HG03342 (cell line): ENCODE results near the gene COQ6.
"Not testable (repeated sequence)": the region's sequence is repeated elsewhere in the genome, so short reads cannot be mapped to it uniquely, and the experiment has no call there.

Experiments
- ATAC-seq: cut with Tn5 transposase; IDR thresholded peaks from one replicate; pipeline ENCODE4 v1.9.1; 2021; ENCODE audit warnings: mild to moderate bottlenecking, moderate library complexity; ENCODE audit not compliant: unreplicated experiment

COQ6 gene

DNA sequence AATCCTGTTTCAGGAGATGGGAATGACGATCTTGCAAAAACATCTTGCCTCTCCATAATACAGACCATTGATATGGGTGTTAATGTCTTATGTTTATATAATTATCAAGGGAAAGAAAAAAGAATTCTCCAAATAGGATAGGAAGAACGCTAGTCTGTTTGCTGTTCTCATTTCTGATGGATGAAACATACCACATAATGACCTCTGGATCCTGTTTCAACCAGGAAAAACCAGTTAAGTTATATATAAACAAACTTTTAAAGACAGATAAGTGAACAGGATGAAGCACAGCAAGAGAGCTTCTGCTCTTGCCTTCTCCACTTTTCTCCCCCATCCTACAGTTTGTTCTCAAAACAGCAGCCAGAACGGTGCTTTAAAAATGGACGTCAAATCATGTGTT, 27.8 kb downstream of the COQ6 start:
- ATAC-seq = no peak

DNA sequence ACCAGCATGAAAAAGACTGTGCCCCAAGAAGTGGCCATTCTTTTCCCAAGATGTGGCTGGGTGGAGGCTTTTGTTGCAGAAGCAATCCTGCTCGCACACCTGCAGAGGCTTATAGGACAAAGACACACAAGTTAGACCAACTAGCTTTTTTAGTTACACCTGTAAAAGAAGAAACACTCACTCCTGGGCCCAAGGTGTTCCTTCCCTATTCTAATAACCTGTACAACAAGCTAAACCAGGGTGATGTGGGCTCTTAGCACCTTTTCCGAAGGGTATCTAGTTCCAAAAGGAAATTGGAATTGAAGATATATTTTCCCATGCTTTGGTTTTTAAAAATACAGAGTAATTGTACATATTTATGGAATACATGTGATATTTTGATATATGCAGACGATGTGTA, 38.0 kb downstream of the COQ6 start:
- no peak for ATAC-seq

DNA sequence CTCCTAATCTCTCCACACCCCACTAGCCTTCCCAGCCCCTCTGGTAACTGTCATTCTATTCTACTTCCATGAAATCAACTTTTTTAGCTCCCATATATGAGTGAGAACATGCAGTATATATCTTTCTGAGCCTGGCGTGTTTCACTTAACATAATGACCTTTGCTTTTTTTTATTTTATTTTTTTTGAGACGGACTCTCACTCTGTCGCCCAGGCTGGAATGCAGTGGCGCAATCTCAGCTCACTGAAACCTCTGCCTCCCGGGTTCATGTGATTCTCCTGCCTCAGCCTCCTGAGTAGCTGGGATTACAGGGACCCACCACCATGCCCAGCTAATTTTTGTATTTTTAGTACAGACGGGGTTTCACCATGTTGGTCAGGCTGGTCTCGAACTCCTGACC, 38.6 kb downstream of the COQ6 start:
- ATAC-seq = not testable (repeated sequence)

DNA sequence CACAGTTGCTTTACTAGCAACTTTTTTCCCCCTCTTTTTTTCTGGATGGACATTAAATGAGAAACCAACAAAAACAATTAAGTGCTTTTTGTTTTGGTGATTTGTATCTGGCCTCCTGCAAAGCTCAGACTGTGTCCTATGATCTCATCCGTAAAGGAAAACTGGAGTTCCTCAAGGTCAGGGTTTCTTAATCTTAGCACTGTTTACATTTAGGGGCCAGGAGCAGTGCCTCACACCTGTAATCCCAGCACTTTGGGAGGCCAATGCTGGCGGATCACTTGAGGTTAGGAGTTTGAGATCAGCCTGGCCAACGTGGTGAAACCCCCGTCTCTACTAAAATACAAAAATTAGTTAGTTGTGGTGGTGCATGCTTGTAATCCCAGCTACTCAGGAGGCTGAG, 41.0 kb downstream of the COQ6 start:
- no peak for ATAC-seq

DNA sequence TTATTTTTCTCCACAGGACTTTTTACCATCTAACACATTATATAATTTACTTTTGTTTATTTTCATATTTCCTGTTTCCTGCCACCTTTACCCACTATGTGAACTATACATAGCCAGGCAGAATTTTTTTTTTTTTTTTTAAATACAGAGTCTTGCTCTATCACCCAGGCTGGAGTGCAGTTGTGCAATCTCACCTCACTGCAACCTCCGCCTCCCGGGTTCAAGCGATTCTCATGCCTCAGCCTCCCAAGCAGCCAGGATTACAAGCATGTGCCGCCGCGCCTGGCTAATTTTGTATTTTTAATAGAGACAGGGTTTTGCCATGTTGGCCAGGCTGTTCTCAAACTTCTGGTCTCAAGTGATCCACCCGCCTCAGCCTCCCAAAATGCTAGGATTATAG, 44.8 kb downstream of the COQ6 start:
- ATAC-seq = not testable (repeated sequence)

DNA sequence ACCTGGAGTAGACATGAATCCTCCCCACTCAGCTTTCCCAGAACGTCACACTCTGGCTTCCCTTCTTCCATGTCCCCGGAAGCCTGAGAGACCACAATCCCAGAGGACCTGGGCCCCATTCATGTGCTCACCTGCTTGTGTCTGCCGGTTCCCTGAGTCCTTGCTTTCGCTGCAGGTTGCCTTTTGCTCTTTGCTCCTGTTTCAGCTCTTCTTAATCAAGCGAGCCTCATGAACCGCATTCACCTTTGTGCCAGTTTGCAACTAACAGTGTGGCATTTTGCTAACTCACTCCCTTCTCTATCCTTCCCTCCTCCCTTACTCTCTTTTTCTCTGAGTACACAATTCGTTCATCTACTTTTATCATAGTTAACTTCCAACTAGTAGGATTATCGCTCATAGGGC, 45.9 kb downstream of the COQ6 start:
- ATAC-seq = no peak

DNA sequence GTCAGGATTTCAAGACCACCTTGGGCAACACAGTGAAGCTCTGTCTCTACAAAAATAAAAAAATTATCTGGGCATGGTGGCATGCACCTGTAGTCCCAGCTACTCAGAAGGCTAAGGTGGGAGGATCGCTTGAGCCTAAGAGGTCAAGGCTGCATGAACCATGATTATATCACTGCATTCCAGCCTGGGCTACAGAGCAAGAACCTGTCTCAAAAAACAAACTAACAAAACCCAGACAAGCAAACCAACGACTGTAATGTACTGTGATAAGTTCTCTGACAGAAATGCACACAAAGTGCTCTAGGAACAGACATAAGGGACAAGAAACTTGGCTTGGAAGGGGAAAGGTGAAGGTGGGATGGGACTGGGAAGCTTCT, 46.6 kb downstream of the COQ6 start:
- ATAC-seq = no peak

DNA sequence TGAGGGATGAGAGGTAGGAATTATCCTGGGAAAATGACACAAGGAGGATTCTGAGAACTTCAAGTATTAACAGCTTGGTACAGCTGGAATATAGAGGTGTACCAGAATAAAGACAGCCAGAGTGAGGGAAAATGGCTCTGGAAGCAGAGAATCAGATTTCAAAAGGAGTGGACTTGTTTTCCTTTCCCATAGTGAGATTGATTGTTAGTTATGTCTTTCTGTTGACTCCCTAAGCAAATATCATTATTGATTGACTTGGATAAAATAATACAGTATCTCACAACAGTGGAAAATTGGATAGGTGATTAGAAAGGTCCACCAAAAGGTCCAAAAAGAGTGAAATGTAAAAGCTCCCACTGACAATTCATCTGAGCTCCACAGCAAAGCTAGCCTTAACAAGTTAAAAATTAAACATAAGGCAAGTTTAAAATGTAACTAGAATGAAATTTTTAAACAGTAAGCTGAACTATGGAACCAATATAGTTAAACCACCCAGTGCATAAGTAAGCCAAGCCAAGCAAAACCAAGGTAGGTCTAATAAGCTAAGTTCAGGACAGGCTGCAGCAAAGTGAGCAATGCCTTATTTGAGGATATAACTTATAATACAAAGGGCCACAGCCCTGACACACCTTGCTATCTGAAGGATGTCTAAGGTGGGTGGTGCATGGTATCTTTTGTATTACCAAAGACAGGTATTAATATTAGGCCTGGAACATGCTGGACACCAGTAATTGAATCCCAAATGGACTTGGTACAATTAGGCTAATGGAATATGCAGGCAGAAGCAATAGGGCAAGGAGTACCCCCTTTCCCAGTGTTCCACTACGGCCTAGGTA, 47.2 kb downstream of the COQ6 start:
- ATAC-seq = no peak

DNA sequence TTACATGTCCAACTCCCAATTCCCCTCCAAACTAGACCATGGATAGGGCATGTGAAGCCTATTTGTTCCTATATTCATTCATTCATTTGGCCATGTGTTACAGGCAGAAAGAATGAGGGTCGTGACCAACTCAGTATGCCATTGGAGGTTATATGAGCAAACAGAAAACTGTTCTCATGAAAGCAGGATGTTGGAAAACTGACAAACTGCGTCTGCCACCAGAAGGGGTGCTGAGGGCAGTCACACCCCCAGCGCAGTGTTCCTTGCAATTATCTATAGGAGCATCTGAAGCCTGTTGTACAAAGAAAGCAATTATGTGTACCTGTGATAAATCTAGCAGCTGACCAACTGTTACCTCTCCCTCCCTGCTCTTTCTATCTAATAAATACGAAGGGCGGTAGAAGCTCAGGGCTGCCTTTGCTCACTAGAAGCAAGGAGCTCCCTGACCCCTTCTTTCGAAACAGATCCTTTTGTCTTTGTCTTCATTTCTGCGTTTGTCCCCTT, 47.9 kb downstream of the COQ6 start:
- no peak for ATAC-seq

DNA sequence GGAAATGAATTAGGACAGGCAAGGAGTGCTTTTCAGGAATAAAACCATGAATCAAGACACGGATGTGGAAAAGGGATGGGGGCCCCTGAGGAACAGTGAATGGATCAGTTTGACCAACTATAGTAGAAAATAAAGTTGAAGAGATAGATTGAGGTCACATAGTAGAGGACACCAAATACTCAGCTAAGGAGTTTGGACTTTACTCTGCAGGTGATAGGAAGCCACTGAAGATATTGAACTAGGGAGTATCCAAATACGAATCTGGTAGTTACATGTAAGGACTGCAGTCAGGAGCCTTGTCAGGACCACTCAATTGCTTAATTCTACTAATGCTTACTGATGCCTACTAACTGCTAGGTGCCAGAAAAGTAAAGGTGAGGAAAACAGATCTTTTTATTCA, 48.6 kb downstream of the COQ6 start:
- ATAC-seq = no peak

DNA sequence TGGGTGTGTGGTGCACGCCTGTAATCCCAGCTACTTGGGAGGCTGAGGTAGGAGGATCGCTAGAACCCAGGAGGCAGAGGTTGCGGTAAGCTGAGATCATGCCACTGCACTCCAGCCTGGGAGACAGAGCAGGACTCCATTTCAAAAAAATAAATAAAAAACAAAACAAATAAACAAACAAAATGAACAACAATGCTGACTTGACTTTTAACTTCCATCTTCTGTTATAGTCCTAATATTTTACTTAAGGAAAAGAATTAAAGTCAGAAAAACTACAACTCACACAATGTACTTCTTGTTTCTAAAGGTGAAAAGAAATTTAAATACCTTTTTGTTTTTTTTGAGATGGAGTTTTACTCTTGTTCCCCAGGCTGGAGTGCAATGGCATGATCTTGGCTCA, 55.6 kb downstream of the COQ6 start:
- ATAC-seq = not testable (repeated sequence)

DNA sequence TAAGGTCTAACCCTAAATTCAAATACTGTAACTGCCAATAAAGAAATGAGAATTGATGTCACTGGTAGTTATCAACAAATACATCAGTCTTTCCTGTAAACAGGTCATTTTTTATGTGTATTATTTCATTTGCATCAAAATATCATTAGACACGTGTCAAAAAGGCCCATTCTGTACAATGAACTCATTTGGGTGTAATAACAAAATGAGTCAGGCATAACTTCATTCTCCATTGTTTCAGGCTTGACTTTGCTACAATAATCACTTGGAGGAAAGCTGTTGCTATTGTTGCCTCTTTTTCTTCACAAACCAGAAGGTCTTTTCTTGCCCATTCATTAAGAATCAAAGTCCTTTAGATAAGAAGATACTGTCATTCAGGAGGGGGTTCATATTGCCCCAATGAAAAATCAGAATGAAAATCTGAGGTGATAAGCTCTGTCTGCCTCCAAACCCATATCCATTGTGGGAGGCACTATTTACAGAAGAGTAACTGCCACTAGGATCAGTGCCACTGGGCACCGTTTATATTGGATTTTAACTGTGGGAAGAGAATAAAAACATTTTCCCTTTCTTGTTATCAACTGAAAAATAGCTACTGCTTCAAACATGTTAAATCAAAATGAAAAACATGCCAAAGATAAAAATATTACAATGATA, 58.9 kb downstream of the COQ6 start:
- no peak for ATAC-seq
